Subcutaneous adipose tissue (tissue), 4 donors: ENCODE data around the gene ABI1. TPM values are rescaled to one million over a fixed set of nuclear protein-coding genes. Genes with fewer than 3 reads are reported as not detected.

Source experiments
- CTCF ChIP-seq: fragments of 450-650 bp; IDR thresholded peaks from one replicate; pipeline ENCODE4 v1.5.1; 2016; ENCODE audit warnings: low read depth, mild to moderate bottlenecking, control low read depth, antibody characterized with exemption, moderate library complexity
- total RNA-seq, 4 donors: library from RNA; depleted of rRNA; stranded (reverse); fragments of >200 nt; gene quantifications; one replicate each; pipeline ENCODE4 v1.1.0, GENCODE V29; 2016

ABI1 gene
- total RNA-seq, 4 donors from 2014 or later = 38.2 to 65.4 (median 48.1) TPM

GRCh38 chr10:26799342-26799741 is 61.4 kb downstream of the ABI1 start:
- no peak for TF ChIP-seq CTCF

GRCh38 chr10:26798298-26798697 is 62.5 kb downstream of the ABI1 start:
- TF ChIP-seq CTCF = no peak

DNA sequence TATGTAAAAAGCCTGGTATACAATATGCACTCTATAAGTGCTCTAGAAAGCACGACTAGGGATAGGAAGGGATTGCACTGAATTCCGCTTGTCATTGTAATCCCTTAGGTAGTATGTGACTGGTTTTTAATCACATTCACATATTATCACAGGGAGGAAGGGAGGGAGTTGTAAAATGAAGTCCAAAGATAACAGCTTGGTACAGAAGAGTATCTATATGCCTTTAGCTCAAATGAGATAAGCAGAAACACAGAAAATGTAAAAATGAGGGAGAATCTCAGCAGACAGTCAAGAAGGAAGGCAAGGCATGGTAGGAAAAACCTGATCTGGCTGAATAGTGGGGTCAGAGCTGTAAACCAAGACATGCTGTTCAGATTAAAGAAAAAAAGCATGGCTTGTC is 63.4 kb downstream of the ABI1 start:
- no peak for TF ChIP-seq CTCF

DNA sequence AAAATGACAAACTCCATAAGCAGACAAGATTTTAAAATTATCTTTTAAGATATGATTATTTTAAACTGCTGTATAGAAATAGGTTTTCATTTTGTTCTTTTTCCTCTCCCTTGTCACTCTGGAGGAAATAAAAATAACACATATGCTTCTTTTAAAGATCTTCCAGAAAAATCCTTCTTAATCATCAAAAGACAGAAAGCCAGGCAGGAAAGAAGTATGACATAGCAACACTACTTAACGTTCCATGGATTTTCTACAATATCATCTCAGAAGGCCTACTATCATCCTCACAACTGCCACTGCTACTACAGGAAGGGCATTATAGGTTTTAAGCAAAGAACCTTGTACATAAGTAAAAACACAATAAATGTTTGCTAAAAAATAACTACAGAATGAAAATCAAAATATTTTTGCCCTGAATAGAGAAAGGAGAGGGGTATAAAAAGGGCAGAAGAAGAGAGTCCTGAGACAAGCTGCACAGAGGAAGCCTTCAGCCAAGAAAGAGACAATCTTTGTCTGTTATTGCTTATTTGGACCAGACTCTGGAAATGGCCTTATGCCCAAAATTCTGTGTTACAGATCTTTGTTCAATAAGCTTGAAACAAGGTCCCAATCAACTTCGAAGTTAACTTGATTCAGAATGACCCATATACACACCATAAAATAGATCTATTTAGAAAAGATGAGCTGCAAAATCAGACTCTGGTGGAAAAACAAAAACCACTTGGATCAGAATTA is 67.8 kb downstream of the ABI1 start:
- TF ChIP-seq CTCF = no peak

DNA sequence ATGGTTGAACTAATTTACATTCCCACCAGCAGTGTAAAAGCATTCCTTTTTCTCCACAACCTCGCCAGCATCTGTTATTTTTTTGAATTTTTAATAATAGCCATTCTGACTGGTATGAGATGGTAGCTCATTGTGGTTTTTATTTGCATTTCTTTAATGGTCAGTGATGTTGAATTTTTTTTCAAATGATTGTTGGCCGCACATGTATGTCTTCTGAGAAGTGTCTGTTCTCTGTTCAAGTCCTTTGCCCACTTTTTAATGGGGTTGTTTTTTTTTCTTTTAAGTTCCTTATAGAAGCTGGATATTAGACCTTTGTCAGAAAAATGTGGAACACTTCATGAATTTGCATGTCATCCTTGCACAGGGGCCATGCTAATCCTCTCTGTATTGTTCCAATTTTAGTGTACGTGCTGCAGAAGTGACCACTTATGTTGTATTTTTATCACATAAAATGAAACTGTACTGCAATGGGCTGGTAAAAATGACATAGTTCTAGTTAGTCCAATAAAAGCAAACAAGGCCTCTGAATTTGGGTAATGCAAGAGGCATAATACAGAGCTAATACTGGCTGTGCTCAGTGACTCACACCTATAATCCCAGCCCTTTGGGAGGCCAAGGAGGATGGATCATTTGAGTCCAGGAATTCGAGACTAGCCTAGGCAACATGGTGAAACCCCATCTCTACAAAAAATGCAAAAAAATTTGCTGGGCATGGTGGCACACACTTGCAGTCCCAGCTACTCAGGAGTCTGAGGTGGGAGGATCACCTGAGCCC is 70.3 kb downstream of the ABI1 start:
- no peak for TF ChIP-seq CTCF

GRCh38 chr10:26787362-26787761 is 73.4 kb downstream of the ABI1 start:
- no peak for TF ChIP-seq CTCF

DNA sequence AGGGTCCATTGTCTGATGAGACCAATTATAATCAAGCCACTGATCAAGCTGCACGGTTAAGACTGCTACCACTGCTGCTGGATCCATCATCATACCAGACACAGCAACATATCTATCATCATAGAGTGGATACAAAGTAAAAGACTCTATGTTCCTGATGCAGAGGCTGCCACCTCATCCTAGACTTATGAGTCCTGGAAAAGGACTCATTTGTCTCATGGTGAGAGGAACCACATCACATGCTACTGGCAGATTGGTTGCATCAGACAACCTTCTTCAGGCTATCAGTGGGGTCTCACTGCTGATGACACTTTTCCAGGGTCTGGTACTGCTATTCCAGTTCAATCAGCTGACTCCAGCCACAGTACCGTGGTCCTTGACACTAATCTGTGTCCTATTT is 79.0 kb downstream of the ABI1 start:
- TF ChIP-seq CTCF = no peak
